HepG2 (cell line): Measurements from ENCODE around the gene NAIF1. TPM values are rescaled to one million over a fixed set of nuclear protein-coding genes. Genes with fewer than 3 reads are reported as not detected.
A peak's percentile ranks its signal among the peaks of the same experiment; 100 is the strongest.

ENCODE experiments used
- ATF7-NPFF ChIP-seq: sonication (generic); formaldehyde crosslinking; IDR thresholded peaks from 2 replicates; pipeline ENCODE4 v1.8.1; 2023; ENCODE audit warnings: mild to moderate bottlenecking, low read depth, missing genetic modification reagents, moderate library complexity
- CAMTA2 ChIP-seq: sonication (generic); formaldehyde crosslinking; IDR thresholded peaks from 2 replicates; pipeline ENCODE4 v1.4.0; 2020; ENCODE audit warnings: mild to moderate bottlenecking, missing genetic modification reagents, borderline replicate concordance
- HNRNPH1 ChIP-seq: fragments of 200-400 bp; formaldehyde crosslinking; optimal IDR thresholded peaks from 2 replicates; pipeline ENCODE3; 2017; ENCODE audit warnings: mild to moderate bottlenecking, low read depth, low read length
- IKZF4 ChIP-seq: sonication (generic); formaldehyde crosslinking; IDR thresholded peaks from 2 replicates; pipeline ENCODE4 v1.5.1; 2020; ENCODE audit warnings: borderline replicate concordance, mild to moderate bottlenecking, low read depth, missing genetic modification reagents; ENCODE audit errors: not compliant biosample characterization
- KLF11 ChIP-seq: IDR thresholded peaks from 2 replicates; pipeline ENCODE4 v1.6.1; 2016; ENCODE audit warnings: missing compliant biosample characterization
- KLF13 ChIP-seq: sonication (generic); formaldehyde crosslinking; IDR thresholded peaks from 2 replicates; pipeline ENCODE4 v1.4.0; 2020; ENCODE audit warnings: mild to moderate bottlenecking, missing genetic modification reagents
- SAFB2 ChIP-seq: sonication (generic); formaldehyde crosslinking; IDR thresholded peaks from 2 replicates; pipeline ENCODE4 v1.5.1; 2020; ENCODE audit warnings: missing genetic modification reagents, low read depth, mild to moderate bottlenecking, borderline replicate concordance
- U2AF1 ChIP-seq: fragments of 200-400 bp; formaldehyde crosslinking; optimal IDR thresholded peaks from 2 replicates; pipeline ENCODE3; 2017; ENCODE audit warnings: mild to moderate bottlenecking, low read depth, low read length
- ZMAT3 ChIP-seq: sonication (generic); formaldehyde crosslinking; conservative IDR thresholded peaks from 2 replicates; pipeline ENCODE4 v1.7.0; 2021; ENCODE audit warnings: missing genetic modification reagents
- ZNF124 ChIP-seq: sonication (generic); formaldehyde crosslinking; IDR thresholded peaks from 2 replicates; pipeline ENCODE4 v1.4.0; 2020; ENCODE audit warnings: missing genetic modification reagents
- ZNF451 ChIP-seq: sonication (generic); formaldehyde crosslinking; IDR thresholded peaks from 2 replicates; pipeline ENCODE4 v1.5.0; 2020; ENCODE audit warnings: mild to moderate bottlenecking, missing genetic modification reagents
- ZNF616 ChIP-seq: sonication (generic); formaldehyde crosslinking; IDR thresholded peaks from 2 replicates; pipeline ENCODE4 v1.5.0; 2020; ENCODE audit warnings: low read depth, mild to moderate bottlenecking, missing genetic modification reagents
- ZNF768 ChIP-seq: sonication (generic); formaldehyde crosslinking; IDR thresholded peaks from 2 replicates; pipeline ENCODE4 v1.4.0; 2020; ENCODE audit warnings: missing genetic modification reagents
- ZNF776 ChIP-seq: sonication (generic); formaldehyde crosslinking; IDR thresholded peaks from 2 replicates; pipeline ENCODE4 v1.4.0; 2020; ENCODE audit warnings: mild to moderate bottlenecking, missing genetic modification reagents
- polyA plus RNA-seq, 8 experiments: library from polyadenylated mRNA; depleted of rRNA in 3 of 8; stranded (reverse) in 7 of 8; unstranded in 1 of 8; fragments of >200 nt; fragmentation: Illumina TruSeq in 4 of 8; extraction: Trizol in 4 of 8; gene quantifications; 2 replicates each; pipeline versions ENCODE4 v1.2.1 to v1.2.3, GENCODE V29; 2011 to 2016; ENCODE audit warnings: low read depth in 4 of 8, missing spikeins in 1 of 8, mixed read lengths in 1 of 8; ENCODE audit not compliant: insufficient read depth in 1 of 8
- total RNA-seq, 5 experiments: library from RNA; depleted of rRNA; stranded (reverse); fragments of >200 nt; fragmentation: Illumina TruSeq; extraction: Trizol; gene quantifications; 2 replicates each; pipeline ENCODE4 v1.2.3, GENCODE V29; 2016; ENCODE audit warnings: low read depth in 1 of 5
- TF ChIP-seq, protein P1 (sequence below): sonication (generic); formaldehyde crosslinking; IDR thresholded peaks from 2 replicates; pipeline ENCODE4 v1.8.0; 2022; ENCODE audit warnings: mild to moderate bottlenecking, missing genetic modification reagents, moderate library complexity
- TF ChIP-seq, protein P2 (sequence below): sonication (generic); formaldehyde crosslinking; IDR thresholded peaks from 2 replicates; pipeline ENCODE4 v1.5.1; 2020; ENCODE audit warnings: mild to moderate bottlenecking, missing genetic modification reagents, borderline replicate concordance

Gene NAIF1
- total and polyA plus RNA-seq, 2 of the 13 experiments (the other 11 are each of a cell fraction or from before 2014, with no cell fraction given) = 6.0 to 6.9 TPM

DNA sequence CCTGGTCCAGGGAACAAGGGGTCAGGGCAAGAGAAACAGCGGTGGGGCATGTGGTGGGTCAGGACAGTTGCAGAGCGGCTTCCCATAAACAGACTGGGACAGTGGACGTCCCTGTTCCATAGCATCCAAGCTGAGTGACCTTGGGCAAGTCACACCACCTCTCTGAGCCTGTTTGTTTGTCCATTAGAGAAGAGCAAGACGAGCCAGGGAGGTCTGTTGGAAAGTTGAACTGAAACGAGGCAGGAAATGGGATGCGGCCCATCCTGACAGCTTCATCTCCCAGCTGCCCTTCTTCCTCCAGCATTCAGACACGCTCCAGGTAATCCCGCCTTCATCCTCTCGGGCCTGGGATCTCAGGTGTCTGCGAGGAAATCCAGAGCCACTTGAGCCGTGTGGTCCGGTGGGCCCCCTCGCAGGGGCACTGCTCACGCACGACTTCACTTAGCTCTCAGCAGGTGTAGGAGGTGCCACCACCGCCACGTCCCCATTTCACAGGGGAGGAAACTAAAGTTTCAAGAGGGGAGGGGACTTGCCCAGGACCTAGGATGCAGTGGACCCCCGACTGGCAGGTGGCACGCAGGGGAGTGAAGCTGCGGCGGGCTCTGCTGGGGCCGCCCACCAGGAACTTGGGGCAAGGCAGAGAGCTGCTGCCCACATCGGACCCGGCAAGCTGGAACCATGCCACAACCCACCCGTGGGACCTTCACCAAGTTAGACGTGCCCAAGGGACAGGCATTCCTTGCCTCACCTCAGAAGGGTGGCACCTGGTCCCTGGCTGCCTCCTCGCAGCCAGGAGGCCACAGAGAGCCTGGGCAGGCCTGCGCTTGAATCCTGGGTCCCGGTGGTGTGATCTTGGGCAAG is 47.4 kb upstream of the NAIF1 start (continued):
- TF ChIP-seq ATF7-NPFF (CRISPR knock-in tag) (0 out of 2 replicates have a peak, but pooled peaks have one; percentile 19), CAMTA2 (0 out of 2 replicates have a peak, but pooled peaks have one; percentile 81), ZMAT3 (peak; percentile 4; the same call in 1 of the 2 replicates), U2AF1 (peak; percentile 27), KLF13 (CRISPR knock-in tag) (peak; percentile 72; the same call in 1 of the 2 replicates), SAFB2 (CRISPR knock-in tag) (0 out of 2 replicates have a peak, but pooled peaks have one; percentile 41), HNRNPH1 (no peak), KLF11 (CRISPR knock-in tag) (no peak), ZNF776 (CRISPR knock-in tag) (0 out of 2 replicates have a peak, but pooled peaks have one; percentile 63), ZNF451 (CRISPR knock-in tag) (peak; percentile 23; the same call in 1 of the 2 replicates), IKZF4 (CRISPR knock-in tag) (no peak), ZNF768 (CRISPR knock-in tag) (peak; percentile 95), ZNF616 (CRISPR knock-in tag) (0 out of 2 replicates have a peak, but pooled peaks have one; percentile 22), ZNF124 (CRISPR knock-in tag) (no peak)
- TF ChIP-seq, protein P1, sequence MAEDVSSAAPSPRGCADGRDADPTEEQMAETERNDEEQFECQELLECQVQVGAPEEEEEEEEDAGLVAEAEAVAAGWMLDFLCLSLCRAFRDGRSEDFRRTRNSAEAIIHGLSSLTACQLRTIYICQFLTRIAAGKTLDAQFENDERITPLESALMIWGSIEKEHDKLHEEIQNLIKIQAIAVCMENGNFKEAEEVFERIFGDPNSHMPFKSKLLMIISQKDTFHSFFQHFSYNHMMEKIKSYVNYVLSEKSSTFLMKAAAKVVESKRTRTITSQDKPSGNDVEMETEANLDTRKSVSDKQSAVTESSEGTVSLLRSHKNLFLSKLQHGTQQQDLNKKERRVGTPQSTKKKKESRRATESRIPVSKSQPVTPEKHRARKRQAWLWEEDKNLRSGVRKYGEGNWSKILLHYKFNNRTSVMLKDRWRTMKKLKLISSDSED = 0 out of 2 replicates have a peak, but pooled peaks have one; percentile 49
- TF ChIP-seq, protein P2, sequence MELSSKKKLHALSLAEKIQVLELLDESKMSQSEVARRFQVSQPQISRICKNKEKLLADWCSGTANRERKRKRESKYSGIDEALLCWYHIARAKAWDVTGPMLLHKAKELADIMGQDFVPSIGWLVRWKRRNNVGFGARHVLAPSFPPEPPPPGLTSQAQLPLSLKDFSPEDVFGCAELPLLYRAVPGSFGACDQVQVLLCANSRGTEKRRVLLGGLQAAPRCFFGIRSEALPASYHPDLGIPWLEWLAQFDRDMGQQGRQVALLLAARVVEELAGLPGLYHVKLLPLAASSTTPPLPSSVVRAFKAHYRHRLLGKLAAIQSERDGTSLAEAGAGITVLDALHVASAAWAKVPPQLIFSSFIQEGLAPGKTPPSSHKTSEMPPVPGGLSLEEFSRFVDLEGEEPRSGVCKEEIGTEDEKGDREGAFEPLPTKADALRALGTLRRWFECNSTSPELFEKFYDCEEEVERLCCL (CRISPR knock-in tag) = 0 out of 2 replicates have a peak, but pooled peaks have one; percentile 25
- TF ChIP-seq, all 625 proteins: peak for 28
